ENCODE data around the gene FUT6. TPM values are rescaled to one million over a fixed set of nuclear protein-coding genes. Genes with fewer than 3 reads are reported as not detected.

Gene FUT6
- total RNA-seq, 1 experiment from 2014 or later, result not detected

- BruUV-seq (replicated peaks), result no TSS peak
- DNase-seq (ENCODE audit: low spot score), result no peak
- intact Hi-C loops (cut with micrococcal nuclease; ENCODE audit: unreplicated experiment), result no loop called here
- ChIA-PET POLR2A (ENCODE audit: low non-redundant PET) (no interaction called here), CTCF (interaction anchor here (1.3 kb wide), 1 partner anchor 14 kb away, joined by 5 read pairs; no protein-coding TSS in a partner anchor)
- Histone ChIP-seq H3K27ac (ENCODE audit: low read depth, low read length, poor library complexity, severe bottlenecking) (peak overlapping the region; percentile 98), H3K27me3 (replicated peaks; ENCODE audit: insufficient read depth, low read depth, low read length, poor library complexity) (no peaks in the 10 kb centered on the region), H3K9me3 (ENCODE audit: low read depth, low read length, poor library complexity, severe bottlenecking) (no peaks in the 10 kb centered on the region), H3K4me3 (ENCODE audit: low read depth, low read length, poor library complexity, severe bottlenecking) (peak overlapping the region; percentile 72), H3K4me1 (ENCODE audit: insufficient read depth, low read length, poor library complexity, severe bottlenecking) (peaks cover 7% of the 10 kb centered on the region), H3K36me3 (ENCODE audit: insufficient read depth, low read length, poor library complexity, severe bottlenecking) (peaks cover 44% of the 10 kb centered on the region)
- TF ChIP-seq CTCF (conservative IDR thresholded peaks at IDR 0.05; ENCODE audit: low read depth, low read length) (no peak), EZH2 (IDR thresholded peaks at IDR 0.05; ENCODE audit: borderline replicate concordance, low read depth, low read length, poor library complexity, severe bottlenecking) (no peak)
Observed at GRCh38 chr19:5789886-5790558, 49.5 kb downstream of the FUT6 start.

GRCh38 chr19:5789351-5789761, 50.1 kb downstream of the FUT6 start:
- DNase-seq (ENCODE audit: low spot score), result no peak
- intact Hi-C loops (cut with micrococcal nuclease; ENCODE audit: unreplicated experiment), result no loop called here
- Histone ChIP-seq H3K9me3 (ENCODE audit: low read depth, low read length, poor library complexity, severe bottlenecking) (no peaks in the 10 kb centered on the region), H3K4me1 (ENCODE audit: insufficient read depth, low read length, poor library complexity, severe bottlenecking) (peaks cover 7% of the 10 kb centered on the region), H3K4me3 (ENCODE audit: low read depth, low read length, poor library complexity, severe bottlenecking) (no peak overlapping the region), H3K27me3 (replicated peaks; ENCODE audit: insufficient read depth, low read depth, low read length, poor library complexity) (no peaks in the 10 kb centered on the region), H3K36me3 (ENCODE audit: insufficient read depth, low read length, poor library complexity, severe bottlenecking) (peaks cover 49% of the 10 kb centered on the region), H3K27ac (ENCODE audit: low read depth, low read length, poor library complexity, severe bottlenecking) (no peak overlapping the region)
- no peak for TF ChIP-seq EZH2 (IDR thresholded peaks at IDR 0.05; ENCODE audit: borderline replicate concordance, low read depth, low read length, poor library complexity, severe bottlenecking)
- no peak for TF ChIP-seq CTCF (conservative IDR thresholded peaks at IDR 0.05; ENCODE audit: low read depth, low read length)
- ChIA-PET POLR2A (ENCODE audit: low non-redundant PET) (interaction anchor here (0.6 kb wide), 1 partner anchor 18 kb away, joined by 20 read pairs; no protein-coding TSS in a partner anchor), CTCF (no interaction called here)
- BruUV-seq (replicated peaks), result no TSS peak

GRCh38 chr19:5788422-5788821, 51.1 kb downstream of the FUT6 start:
- BruUV-seq (replicated peaks), result no TSS peak
- Histone ChIP-seq H3K4me3 (ENCODE audit: low read depth, low read length, poor library complexity, severe bottlenecking) (no peak overlapping the region), H3K36me3 (ENCODE audit: insufficient read depth, low read length, poor library complexity, severe bottlenecking) (peaks cover 49% of the 10 kb centered on the region), H3K27ac (ENCODE audit: low read depth, low read length, poor library complexity, severe bottlenecking) (no peak overlapping the region), H3K4me1 (ENCODE audit: insufficient read depth, low read length, poor library complexity, severe bottlenecking) (peaks cover 7% of the 10 kb centered on the region), H3K9me3 (ENCODE audit: low read depth, low read length, poor library complexity, severe bottlenecking) (no peaks in the 10 kb centered on the region), H3K27me3 (replicated peaks; ENCODE audit: insufficient read depth, low read depth, low read length, poor library complexity) (no peaks in the 10 kb centered on the region)
- CTCF ChIA-PET, result no interaction called here
- POLR2A ChIA-PET (ENCODE audit: low non-redundant PET), result interaction anchor here (0.6 kb wide), 1 partner anchor 106 kb away, joined by 3 read pairs; no protein-coding TSS in a partner anchor
- intact Hi-C loops (cut with micrococcal nuclease; ENCODE audit: unreplicated experiment), result no loop called here
- no peak for DNase-seq (ENCODE audit: low spot score)
- TF ChIP-seq CTCF (conservative IDR thresholded peaks at IDR 0.05; ENCODE audit: low read depth, low read length) (no peak), EZH2 (IDR thresholded peaks at IDR 0.05; ENCODE audit: borderline replicate concordance, low read depth, low read length, poor library complexity, severe bottlenecking) (no peak)

All from A673 (cell line).